Hematopoietic multipotent progenitor cell treated with erythropoietin and hydrocortisone succinate and interleukin-3 and kit ligand, for 6 days (in vitro differentiated cells): Measurements from ENCODE around the gene ANKRD65.
"Not testable (repeated sequence)": the region's sequence is repeated elsewhere in the genome, so short reads cannot be mapped to it uniquely, and the experiment has no call there.

ENCODE experiments used
- DNase-seq: peaks from one replicate; pipeline ENCODE4 v3.0.0-alpha.2; 2015

Gene ANKRD65

GRCh38 chr1:1393428-1393827, 27.6 kb downstream of the ANKRD65 start:
- DNase-seq, result no peak

DNA sequence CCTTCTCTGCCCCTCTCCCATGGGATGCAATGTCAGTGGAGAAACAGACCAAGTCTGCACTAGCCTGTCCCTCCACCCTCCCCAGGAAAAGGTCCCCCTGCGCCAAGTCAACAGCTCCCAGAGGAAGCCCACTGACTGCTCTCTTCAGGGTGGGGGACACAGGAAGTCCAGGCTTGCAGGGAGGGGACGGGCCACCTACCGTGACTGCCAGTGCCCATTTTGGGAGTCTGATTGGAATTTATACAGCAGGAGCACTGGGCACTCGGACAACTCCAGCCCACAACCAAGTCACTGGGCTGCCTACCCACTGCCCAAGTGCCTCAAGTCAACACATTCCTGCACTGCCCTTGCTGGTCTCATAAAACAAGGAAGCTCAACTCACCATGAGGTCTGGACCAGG, 28.1 kb downstream of the ANKRD65 start:
- no peak for DNase-seq

DNA sequence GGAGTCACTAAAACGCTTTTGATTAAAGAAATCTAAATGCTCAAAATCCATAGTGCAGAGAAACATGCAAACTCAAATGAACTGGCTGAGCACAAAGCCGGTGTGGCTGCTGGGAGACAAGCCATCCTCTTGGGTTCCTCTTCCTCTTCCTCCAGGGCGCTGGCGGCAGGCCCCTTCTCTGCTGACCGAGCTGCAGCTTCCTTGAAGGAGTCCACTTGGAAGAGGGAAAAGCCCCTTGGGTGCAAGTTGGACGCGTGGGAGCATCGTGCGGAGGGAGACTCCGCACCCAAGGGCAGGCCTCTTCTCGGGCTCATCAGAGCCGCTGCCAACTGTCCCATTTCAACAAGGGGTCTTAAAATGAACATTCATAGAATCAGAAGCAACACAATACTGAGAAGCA, 29.9 kb downstream of the ANKRD65 start:
- DNase-seq, result no peak

- DNase-seq, result no peak
These were observed 30.4 kb downstream of the ANKRD65 start for GRCh38 chr1:1390675-1391074.

- DNase-seq, result no peak
These were observed 33.0 kb downstream of the ANKRD65 start for GRCh38 chr1:1388078-1388472.

GRCh38 chr1:1387098-1388077, 33.7 kb downstream of the ANKRD65 start:
- no peak for DNase-seq

GRCh38 chr1:1385931-1386330, 35.1 kb downstream of the ANKRD65 start:
- DNase-seq, result no peak

DNA sequence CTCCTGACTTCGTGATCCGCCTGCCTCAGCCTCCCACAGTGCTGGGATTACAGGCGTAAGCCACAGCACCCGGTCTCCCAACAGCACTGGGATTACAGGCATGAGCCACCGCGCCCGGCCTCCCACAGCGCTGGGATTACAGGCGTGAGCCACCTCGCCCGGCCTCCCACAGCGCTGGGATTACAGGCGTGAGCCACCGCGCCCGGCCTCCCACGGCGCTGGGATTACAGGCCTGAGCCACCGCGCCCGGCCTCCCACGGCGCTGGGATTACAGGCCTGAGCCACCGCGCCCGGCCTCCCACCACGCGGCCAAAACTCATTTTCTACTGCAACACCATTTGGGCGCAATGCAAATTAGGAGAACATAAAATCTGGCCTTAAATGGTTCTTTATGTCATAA, 35.7 kb downstream of the ANKRD65 start:
- not testable (repeated sequence) for DNase-seq

- no peak for DNase-seq
These were observed 39.8 kb downstream of the ANKRD65 start for GRCh38 chr1:1381294-1381693.

DNA sequence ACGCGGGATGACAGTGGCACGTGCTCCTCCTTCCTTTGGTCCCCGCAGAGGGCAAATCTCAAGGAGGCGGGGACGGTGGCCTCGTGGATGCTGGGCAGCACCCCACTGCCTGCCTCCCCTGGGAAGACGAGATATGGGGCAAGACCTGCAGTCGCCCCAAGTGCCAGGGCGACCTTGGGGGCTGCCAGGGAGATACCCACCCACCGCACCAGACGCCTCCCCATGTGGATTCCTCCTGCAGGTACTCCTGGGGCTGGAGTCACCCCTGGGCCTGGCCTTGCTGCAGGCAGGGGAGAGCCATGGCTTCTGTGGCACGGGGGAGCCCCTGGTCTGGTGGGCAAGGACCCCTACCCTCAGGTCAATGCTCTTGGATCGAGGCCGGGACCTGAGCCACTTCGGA, 40.2 kb downstream of the ANKRD65 start:
- no peak for DNase-seq

- DNase-seq, result no peak
These were observed 43.4 kb downstream of the ANKRD65 start for GRCh38 chr1:1377540-1378205.

DNA sequence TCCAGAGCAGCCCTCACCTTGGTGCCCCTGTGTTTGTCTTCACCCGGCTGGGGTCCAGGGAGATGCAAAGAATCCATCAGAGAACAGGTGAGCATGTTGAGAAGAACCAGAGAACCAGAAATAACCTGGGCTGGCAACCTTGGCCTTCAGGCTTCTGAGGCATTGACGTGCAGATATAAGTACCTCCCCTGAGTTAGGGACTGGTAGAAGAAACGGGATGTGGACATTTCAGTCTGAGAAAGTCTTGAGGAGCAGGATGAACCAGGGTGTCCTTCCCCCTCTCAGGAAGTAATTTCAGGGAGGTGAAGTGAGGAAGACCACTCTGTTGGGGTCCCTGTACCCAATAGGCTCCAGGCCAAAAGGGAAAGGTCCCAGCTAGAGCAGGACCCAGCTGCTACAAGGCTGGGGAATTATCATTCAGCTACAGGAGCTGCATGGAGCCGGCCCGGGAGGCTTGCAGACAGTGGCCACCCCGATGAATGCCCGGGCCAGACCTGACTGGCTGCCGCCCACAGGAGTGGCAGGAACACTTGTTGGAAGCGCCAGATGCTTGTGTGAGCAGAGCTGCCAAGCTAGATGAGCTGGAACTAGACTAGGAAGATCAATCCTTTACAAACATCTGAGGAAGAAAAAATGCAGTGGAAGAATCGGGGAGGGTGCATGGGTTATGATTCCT, 44.4 kb downstream of the ANKRD65 start:
- DNase-seq, result no peak

DNA sequence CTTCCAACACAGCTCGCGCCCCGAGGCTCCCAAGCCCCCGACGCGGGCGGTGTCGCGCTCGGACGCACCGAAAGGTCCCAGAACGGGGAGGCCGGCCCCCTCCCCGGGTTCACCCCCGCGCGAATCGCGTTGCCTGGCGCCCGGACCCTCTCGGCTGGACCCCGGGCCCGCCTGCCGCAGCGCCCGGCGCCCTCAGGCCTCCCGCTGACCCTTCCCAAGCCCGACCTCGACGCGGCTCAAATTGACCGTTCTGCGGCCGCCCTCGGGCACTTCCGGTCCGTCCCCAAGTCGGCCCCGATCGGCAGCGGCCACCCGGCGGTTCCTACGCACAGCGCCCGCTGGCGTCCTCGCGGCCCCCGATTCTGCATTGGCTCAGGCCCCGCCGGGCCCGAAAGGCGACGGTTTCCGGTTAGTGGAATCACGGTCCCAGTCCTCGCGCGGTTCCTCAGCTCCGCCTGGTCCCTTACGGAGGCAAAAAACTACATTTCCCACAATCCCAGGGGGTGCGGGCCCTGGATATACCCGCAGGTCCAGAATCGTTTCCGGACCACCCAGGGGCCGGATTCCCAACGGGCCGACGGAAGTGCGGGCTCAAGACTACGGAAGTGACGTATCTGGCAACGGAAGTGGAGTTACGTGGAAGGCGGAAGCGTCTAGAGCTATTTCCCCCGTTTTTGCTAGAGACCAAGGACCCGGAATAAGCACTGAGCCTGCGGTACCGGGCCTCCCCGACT, 46.0 kb downstream of the ANKRD65 start, which contains the start of gene AURKAIP1:
Gene AURKAIP1 (minus strand): TSS at position 279 of the 734 bp plus-strand sequence. CDS start 451 bp downstream, outside the sequence.
- peak; percentile 99 for DNase-seq

DNA sequence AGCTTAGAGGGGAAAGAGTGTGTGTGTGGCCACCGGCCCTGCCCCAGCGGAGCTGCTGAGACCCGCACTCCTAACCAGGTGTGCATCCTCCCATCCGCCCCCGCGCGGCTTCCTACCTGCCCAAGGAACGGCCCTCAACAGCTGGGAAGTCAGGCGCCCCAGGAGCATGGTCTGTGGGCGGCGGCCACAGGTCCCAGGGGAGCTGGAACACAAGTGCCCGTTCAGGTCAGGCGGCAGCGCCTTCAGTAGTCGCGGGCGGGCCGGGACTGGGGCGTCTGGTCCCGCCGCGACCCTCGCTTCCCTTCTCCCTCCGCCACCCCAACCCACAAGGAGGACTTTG, 46.5 kb downstream of the ANKRD65 start:
- DNase-seq, result peak; percentile 44

- DNase-seq, result no peak
These were observed 47.1 kb downstream of the ANKRD65 start for GRCh38 chr1:1373815-1374588.

- no peak for DNase-seq
These were observed 47.8 kb downstream of the ANKRD65 start for GRCh38 chr1:1373051-1373814.

GRCh38 chr1:1371746-1372711, 49.0 kb downstream of the ANKRD65 start:
- peak; percentile 76 for DNase-seq

GRCh38 chr1:1371364-1371745, 49.7 kb downstream of the ANKRD65 start:
- peak; percentile 89 for DNase-seq

GRCh38 chr1:1370771-1371300, 50.2 kb downstream of the ANKRD65 start:
- DNase-seq, result no peak

- DNase-seq, result not testable (repeated sequence)
These were observed 51.0 kb downstream of the ANKRD65 start for GRCh38 chr1:1370094-1370493.
